HepG2 (cell line): Measurements from ENCODE around the gene CBFA2T2. TPM values are rescaled to one million over a fixed set of nuclear protein-coding genes. Genes with fewer than 3 reads are reported as not detected.

Source experiments
- ARHGAP35 ChIP-seq: sonication (generic); formaldehyde crosslinking; IDR thresholded peaks from 2 replicates; pipeline ENCODE4 v1.9.0; 2022; ENCODE audit warnings: mild to moderate bottlenecking, inconsistent platforms, moderate library complexity, missing genetic modification reagents, borderline replicate concordance
- BCL6 ChIP-seq: IDR thresholded peaks from 2 replicates; pipeline ENCODE4 v1.6.1; 2016; ENCODE audit warnings: missing genetic modification reagents, missing compliant biosample characterization
- BORCS8-MEF2B ChIP-seq: sonication (generic); formaldehyde crosslinking; IDR thresholded peaks from 2 replicates; pipeline ENCODE4 v1.8.0; 2022; ENCODE audit warnings: mild to moderate bottlenecking, missing genetic modification reagents
- HMG20A ChIP-seq: IDR thresholded peaks from 2 replicates; pipeline ENCODE4 v1.6.1; 2016; ENCODE audit warnings: borderline replicate concordance
- MLLT10 ChIP-seq: sonication (generic); formaldehyde crosslinking; IDR thresholded peaks from 2 replicates; pipeline ENCODE4 v1.4.0; 2020; ENCODE audit warnings: missing genetic modification reagents
- NFRKB ChIP-seq: fragments of 450-650 bp; IDR thresholded peaks from 2 replicates; pipeline ENCODE4 v1.6.1; 2017
- NR2C2 ChIP-seq: sonication (generic); formaldehyde crosslinking; IDR thresholded peaks from 2 replicates; pipeline ENCODE4 v1.4.0; 2020; ENCODE audit warnings: missing genetic modification reagents, mild to moderate bottlenecking, moderate library complexity, borderline replicate concordance
- NRL ChIP-seq: sonication (generic); formaldehyde crosslinking; IDR thresholded peaks from 2 replicates; pipeline ENCODE4 v1.5.0; 2020; ENCODE audit warnings: missing genetic modification reagents, mild to moderate bottlenecking, moderate library complexity, borderline replicate concordance
- RCOR2 ChIP-seq: IDR thresholded peaks from 2 replicates; pipeline ENCODE4 v1.6.1; 2016; ENCODE audit warnings: missing biosample characterization, missing genetic modification reagents
- SALL1 ChIP-seq: sonication (generic); formaldehyde crosslinking; IDR thresholded peaks from 2 replicates; pipeline ENCODE4 v1.8.0; 2022; ENCODE audit warnings: mild to moderate bottlenecking, missing genetic modification reagents
- SIN3A ChIP-seq: IDR thresholded peaks from 2 replicates; pipeline ENCODE4 v1.6.1; 2011; ENCODE audit warnings: low read depth, mild to moderate bottlenecking, control low read depth, low read length, borderline replicate concordance
- SOX5 ChIP-seq: IDR thresholded peaks from 2 replicates; pipeline ENCODE4 v1.6.1; 2016; ENCODE audit warnings: borderline replicate concordance
- SUZ12 ChIP-seq: fragments of 150-350 bp; IDR thresholded peaks from 2 replicates; pipeline ENCODE4 v1.6.1; 2014; ENCODE audit warnings: low read depth, low read length
- TBL1XR1 ChIP-seq: fragments of 150-350 bp; IDR thresholded peaks from 2 replicates; pipeline ENCODE4 v1.6.1; 2014; ENCODE audit warnings: borderline replicate concordance, low read length; ENCODE audit not compliant: partially characterized antibody
- ZBTB7B ChIP-seq: sonication (generic); formaldehyde crosslinking; IDR thresholded peaks from 2 replicates; pipeline ENCODE4 v1.4.0; 2020; ENCODE audit warnings: missing genetic modification reagents
- ZFP90 ChIP-seq: sonication (generic); formaldehyde crosslinking; IDR thresholded peaks from 2 replicates; pipeline ENCODE4 v1.8.0; 2022; ENCODE audit warnings: missing genetic modification reagents, mild to moderate bottlenecking, inconsistent platforms, borderline replicate concordance
- ZNF224 ChIP-seq: sonication (generic); formaldehyde crosslinking; IDR thresholded peaks from 2 replicates; pipeline ENCODE4 v1.5.0; 2020; ENCODE audit warnings: mild to moderate bottlenecking, missing genetic modification reagents
- ZNF235 ChIP-seq: sonication (generic); formaldehyde crosslinking; IDR thresholded peaks from 2 replicates; pipeline ENCODE4 v1.8.1; 2023; ENCODE audit warnings: mild to moderate bottlenecking, missing genetic modification reagents, borderline replicate concordance
- ZNF337 ChIP-seq: sonication (generic); formaldehyde crosslinking; IDR thresholded peaks from 2 replicates; pipeline ENCODE4 v1.5.1; 2020; ENCODE audit warnings: missing genetic modification reagents, low read depth, mild to moderate bottlenecking, borderline replicate concordance
- ZNF720 ChIP-seq: sonication (generic); formaldehyde crosslinking; IDR thresholded peaks from 2 replicates; pipeline ENCODE4 v1.4.0; 2020; ENCODE audit warnings: missing genetic modification reagents
- ZNF781 ChIP-seq: sonication (generic); formaldehyde crosslinking; IDR thresholded peaks from 2 replicates; pipeline ENCODE4 v1.5.1; 2020; ENCODE audit warnings: borderline replicate concordance, mild to moderate bottlenecking, missing genetic modification reagents; ENCODE audit errors: not compliant biosample characterization
- ZSCAN29 ChIP-seq: sonication (generic); formaldehyde crosslinking; conservative IDR thresholded peaks from 2 replicates; pipeline ENCODE4 v1.4.0; 2020; ENCODE audit warnings: mild to moderate bottlenecking, missing genetic modification reagents
- polyA plus RNA-seq, 8 experiments: library from polyadenylated mRNA; depleted of rRNA in 3 of 8; stranded (reverse) in 7 of 8; unstranded in 1 of 8; fragments of >200 nt; fragmentation: Illumina TruSeq in 4 of 8; extraction: Trizol in 4 of 8; gene quantifications; 2 replicates each; pipeline versions ENCODE4 v1.2.1 to v1.2.3, GENCODE V29; 2011 to 2016; ENCODE audit warnings: low read depth in 4 of 8, missing spikeins in 1 of 8, mixed read lengths in 1 of 8; ENCODE audit not compliant: insufficient read depth in 1 of 8
- total RNA-seq, 5 experiments: library from RNA; depleted of rRNA; stranded (reverse); fragments of >200 nt; fragmentation: Illumina TruSeq; extraction: Trizol; gene quantifications; 2 replicates each; pipeline ENCODE4 v1.2.3, GENCODE V29; 2016; ENCODE audit warnings: low read depth in 1 of 5
- TF ChIP-seq, protein P1 (sequence below): sonication (generic); formaldehyde crosslinking; IDR thresholded peaks from 2 replicates; pipeline ENCODE4 v1.4.0; 2020; ENCODE audit warnings: missing genetic modification reagents
- TF ChIP-seq, protein P2 (sequence below): sonication (generic); formaldehyde crosslinking; conservative IDR thresholded peaks from 2 replicates; pipeline ENCODE4 v1.4.0; 2020; ENCODE audit warnings: missing genetic modification reagents

CBFA2T2 gene
- total and polyA plus RNA-seq, 2 of the 13 experiments (the other 11 are each of a cell fraction or from before 2014, with no cell fraction given) = 6.3 to 21.2 TPM

DNA sequence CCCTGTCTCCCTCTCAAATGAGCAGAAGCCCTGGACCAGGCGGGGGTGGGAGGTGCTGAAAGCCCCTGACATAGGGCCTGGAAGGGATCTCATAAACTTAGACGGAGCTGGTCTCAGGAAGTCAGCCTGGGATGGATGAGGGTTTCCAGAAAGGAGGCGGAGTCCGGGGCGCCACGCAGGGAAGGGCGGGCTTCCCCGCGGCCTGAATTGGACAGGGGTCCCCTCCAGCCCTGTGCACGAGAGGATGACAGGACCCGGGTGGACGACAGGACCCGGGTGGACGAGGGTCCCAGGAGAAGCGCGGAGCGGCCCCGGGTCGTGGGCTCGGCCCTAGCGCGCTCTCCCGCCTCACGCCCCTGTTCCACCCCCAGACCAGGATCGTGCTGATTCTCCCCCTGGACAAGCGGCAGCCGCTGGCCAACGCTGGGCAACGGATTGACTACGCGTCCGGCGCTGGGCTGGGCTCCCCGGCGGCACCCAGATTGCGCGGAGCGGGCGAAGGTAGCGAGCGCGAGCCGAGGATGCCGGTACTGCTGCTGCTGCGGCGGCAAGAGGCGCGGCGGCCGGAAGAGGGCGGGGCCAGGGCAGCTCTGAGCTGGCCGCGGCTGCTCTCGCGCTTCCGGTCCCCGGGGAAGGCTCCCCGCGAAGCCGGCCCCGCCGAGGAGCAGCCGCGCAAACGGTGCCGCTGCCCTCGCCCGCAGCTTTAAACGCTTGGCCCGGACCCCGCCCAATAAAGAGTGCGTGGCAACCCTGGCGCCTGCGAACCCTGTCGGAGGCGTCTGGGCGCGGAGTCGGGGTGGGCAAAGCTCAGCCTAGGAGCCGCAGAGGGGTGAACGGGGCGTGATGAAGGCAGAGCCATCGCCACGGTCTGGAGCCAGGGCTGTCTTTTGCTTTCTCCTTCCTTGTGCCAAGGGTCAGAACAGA lies 173.5 kb downstream of the CBFA2T2 start (continued):
- no peak; the same call in 1 of the 2 replicates for TF ChIP-seq ZBTB7B (CRISPR knock-in tag)
- TF ChIP-seq, protein P1, sequence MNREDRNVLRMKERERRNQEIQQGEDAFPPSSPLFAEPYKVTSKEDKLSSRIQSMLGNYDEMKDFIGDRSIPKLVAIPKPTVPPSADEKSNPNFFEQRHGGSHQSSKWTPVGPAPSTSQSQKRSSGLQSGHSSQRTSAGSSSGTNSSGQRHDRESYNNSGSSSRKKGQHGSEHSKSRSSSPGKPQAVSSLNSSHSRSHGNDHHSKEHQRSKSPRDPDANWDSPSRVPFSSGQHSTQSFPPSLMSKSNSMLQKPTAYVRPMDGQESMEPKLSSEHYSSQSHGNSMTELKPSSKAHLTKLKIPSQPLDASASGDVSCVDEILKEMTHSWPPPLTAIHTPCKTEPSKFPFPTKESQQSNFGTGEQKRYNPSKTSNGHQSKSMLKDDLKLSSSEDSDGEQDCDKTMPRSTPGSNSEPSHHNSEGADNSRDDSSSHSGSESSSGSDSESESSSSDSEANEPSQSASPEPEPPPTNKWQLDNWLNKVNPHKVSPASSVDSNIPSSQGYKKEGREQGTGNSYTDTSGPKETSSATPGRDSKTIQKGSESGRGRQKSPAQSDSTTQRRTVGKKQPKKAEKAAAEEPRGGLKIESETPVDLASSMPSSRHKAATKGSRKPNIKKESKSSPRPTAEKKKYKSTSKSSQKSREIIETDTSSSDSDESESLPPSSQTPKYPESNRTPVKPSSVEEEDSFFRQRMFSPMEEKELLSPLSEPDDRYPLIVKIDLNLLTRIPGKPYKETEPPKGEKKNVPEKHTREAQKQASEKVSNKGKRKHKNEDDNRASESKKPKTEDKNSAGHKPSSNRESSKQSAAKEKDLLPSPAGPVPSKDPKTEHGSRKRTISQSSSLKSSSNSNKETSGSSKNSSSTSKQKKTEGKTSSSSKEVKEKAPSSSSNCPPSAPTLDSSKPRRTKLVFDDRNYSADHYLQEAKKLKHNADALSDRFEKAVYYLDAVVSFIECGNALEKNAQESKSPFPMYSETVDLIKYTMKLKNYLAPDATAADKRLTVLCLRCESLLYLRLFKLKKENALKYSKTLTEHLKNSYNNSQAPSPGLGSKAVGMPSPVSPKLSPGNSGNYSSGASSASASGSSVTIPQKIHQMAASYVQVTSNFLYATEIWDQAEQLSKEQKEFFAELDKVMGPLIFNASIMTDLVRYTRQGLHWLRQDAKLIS (CRISPR knock-in tag) = no peak
- TF ChIP-seq BORCS8-MEF2B (CRISPR knock-in tag) = peak; percentile 97
- peak; percentile 85 for TF ChIP-seq NRL (CRISPR knock-in tag)
- TF ChIP-seq ARHGAP35 = peak; percentile 52; the same call in 1 of the 2 replicates
- TF ChIP-seq SIN3A = peak; percentile 56; the same call in 1 of the 2 replicates
- TF ChIP-seq ZNF224 = 0 out of 2 replicates have a peak, but pooled peaks have one; percentile 46
- TF ChIP-seq ZNF781 (CRISPR knock-in tag) = no peak
- TF ChIP-seq ZFP90 (CRISPR knock-in tag) = peak; percentile 92
- TF ChIP-seq SALL1 (CRISPR knock-in tag) = peak; percentile 79; the same call in 1 of the 2 replicates
- peak; percentile 93 for TF ChIP-seq ZNF337 (CRISPR knock-in tag)
- no peak for TF ChIP-seq SUZ12
- peak; percentile 13; the same call in 1 of the 2 replicates for TF ChIP-seq NR2C2 (CRISPR knock-in tag)
- no peak for TF ChIP-seq TBL1XR1
- TF ChIP-seq ZNF720 (CRISPR knock-in tag) = no peak
- TF ChIP-seq RCOR2 (CRISPR knock-in tag) = no peak
- TF ChIP-seq BCL6 (CRISPR knock-in tag) = peak; percentile 18
- no peak for TF ChIP-seq MLLT10 (CRISPR knock-in tag)
- peak; percentile 98 for TF ChIP-seq ZNF235 (CRISPR knock-in tag)
- no peak for TF ChIP-seq ZSCAN29 (CRISPR knock-in tag)
- no peak for TF ChIP-seq HMG20A
- TF ChIP-seq, protein P2, sequence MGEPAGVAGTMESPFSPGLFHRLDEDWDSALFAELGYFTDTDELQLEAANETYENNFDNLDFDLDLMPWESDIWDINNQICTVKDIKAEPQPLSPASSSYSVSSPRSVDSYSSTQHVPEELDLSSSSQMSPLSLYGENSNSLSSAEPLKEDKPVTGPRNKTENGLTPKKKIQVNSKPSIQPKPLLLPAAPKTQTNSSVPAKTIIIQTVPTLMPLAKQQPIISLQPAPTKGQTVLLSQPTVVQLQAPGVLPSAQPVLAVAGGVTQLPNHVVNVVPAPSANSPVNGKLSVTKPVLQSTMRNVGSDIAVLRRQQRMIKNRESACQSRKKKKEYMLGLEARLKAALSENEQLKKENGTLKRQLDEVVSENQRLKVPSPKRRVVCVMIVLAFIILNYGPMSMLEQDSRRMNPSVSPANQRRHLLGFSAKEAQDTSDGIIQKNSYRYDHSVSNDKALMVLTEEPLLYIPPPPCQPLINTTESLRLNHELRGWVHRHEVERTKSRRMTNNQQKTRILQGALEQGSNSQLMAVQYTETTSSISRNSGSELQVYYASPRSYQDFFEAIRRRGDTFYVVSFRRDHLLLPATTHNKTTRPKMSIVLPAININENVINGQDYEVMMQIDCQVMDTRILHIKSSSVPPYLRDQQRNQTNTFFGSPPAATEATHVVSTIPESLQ = no peak
- no peak for TF ChIP-seq NFRKB
- TF ChIP-seq SOX5 (CRISPR knock-in tag) = no peak; the same call in 1 of the 2 replicates
